GM21528 (cell line): ENCODE data around the gene AOC3.
"Not testable (repeated sequence)": the region's sequence is repeated elsewhere in the genome, so short reads cannot be mapped to it uniquely, and the experiment has no call there.

ENCODE experiments used
- ATAC-seq: cut with Tn5 transposase; IDR thresholded peaks from one replicate; pipeline ENCODE4 v1.9.1; 2021; ENCODE audit warnings: mild to moderate bottlenecking, moderate library complexity; ENCODE audit not compliant: unreplicated experiment, low FRiP score

The AOC3 gene

DNA sequence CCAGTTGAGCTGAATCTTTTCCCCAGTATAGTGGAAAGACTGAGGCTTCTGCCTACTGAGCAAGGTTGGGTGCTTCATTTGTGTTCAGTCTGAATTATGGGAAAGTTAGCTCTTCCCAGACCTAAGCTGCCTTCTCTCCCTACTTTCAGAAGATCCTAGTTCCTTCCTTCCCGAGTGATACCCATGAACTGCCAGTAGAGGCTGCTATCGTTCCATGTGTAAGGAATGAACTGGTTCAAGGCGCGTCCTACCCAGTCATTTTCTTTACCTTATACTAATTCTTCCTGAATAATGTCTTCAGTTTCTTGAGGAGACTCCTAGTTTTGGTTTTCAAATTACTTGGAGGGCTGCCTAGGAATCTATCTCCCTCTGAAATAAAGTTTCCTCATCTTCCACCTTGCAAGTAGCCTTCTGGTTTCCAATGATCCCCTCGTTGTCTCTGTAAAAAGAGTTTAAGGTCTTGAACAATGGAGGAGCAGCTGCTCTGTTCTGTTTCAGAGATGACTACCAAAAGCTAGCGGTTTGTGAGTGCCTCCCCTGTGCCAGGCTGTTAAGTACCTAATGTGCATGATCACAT lies 7.6 kb upstream of the AOC3 start:
- ATAC-seq: no peak

DNA sequence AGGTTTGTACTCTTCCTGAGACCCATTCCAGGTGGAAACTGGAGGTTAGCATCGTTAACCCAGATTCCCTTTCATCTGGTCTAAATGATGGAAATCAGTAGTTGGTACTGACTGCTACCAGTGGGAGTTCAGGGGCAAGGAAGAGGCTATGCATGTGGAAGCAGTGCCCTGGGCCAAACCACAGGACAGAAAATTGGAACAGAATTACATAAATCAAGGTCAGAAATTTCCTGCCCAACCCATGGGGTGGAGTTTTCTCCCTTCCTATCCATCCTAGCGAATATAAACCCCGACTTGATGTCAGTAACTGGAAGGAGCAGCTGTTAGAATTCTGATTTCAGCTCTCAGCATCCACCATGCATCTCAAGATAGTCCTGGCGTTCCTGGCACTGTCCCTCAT lies 6.7 kb upstream of the AOC3 start, which contains the start of gene AOC2:
Gene AOC2 (plus strand): TSS at position 310 of the 400 bp plus-strand sequence. CDS start 47 bp downstream, at position 357.
- no peak for ATAC-seq

DNA sequence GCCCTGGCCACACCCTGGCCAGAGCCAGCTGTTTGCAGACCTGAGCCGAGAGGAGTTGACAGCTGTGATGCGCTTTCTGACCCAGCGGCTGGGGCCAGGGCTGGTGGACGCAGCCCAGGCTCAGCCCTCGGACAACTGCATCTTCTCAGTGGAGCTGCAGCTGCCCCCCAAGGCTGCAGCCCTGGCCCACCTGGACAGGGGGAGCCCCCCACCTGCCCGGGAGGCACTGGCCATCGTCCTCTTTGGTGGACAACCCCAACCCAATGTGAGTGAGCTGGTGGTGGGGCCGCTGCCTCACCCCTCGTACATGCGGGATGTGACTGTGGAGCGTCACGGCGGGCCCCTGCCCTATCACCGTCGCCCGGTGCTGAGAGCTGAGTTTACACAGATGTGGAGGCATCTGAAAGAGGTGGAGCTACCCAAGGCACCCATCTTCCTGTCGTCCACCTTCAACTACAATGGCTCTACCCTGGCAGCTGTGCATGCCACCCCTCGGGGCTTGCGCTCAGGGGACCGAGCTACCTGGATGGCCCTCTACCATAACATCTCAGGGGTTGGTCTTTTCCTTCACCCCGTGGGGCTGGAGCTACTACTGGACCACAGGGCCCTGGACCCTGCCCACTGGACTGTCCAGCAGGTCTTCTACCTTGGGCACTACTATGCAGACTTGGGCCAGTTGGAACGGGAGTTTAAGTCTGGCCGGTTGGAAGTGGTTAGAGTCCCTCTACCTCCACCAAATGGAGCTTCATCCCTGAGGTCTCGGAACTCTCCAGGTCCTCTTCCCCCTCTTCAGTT lies 6.0 kb upstream of the AOC3 start:
- ATAC-seq: no peak

DNA sequence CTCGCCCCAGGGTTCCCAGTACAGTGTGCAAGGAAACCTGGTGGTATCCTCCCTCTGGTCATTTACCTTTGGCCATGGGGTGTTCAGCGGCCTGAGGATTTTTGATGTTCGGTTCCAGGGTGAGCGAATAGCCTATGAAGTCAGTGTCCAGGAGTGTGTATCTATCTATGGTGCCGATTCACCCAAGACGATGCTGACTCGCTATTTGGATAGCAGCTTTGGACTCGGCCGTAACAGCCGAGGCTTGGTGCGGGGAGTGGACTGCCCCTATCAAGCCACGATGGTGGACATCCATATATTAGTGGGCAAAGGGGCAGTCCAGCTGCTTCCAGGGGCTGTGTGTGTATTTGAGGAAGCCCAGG lies 5.5 kb upstream of the AOC3 start:
- ATAC-seq: no peak

DNA sequence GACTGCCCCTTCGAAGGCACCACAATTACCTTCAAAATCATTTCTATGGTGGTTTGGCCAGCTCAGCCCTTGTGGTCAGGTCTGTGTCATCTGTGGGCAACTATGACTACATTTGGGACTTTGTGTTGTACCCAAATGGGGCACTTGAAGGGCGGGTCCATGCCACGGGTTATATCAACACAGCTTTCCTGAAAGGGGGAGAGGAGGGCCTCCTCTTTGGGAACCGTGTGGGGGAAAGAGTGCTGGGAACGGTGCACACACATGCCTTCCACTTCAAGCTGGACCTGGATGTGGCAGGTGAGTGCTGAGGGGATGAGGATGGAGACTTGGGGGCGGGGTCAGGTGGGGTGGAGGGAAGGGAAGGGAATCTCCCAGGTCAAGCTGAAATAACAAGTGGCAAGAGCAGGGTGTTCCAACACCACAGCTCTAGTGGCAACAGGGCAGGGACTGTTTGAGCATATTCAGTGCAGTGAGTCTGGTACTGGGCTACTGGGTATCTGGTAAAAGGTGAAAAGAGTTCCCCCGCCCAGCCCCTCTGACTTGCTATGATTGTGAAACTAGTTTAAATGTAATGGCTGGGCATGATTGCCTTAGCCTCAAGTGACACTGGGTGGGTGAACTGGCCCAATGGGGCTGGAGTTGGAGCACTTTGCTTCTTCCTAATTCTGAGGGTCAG lies 4.9 kb upstream of the AOC3 start:
- no peak for ATAC-seq

DNA sequence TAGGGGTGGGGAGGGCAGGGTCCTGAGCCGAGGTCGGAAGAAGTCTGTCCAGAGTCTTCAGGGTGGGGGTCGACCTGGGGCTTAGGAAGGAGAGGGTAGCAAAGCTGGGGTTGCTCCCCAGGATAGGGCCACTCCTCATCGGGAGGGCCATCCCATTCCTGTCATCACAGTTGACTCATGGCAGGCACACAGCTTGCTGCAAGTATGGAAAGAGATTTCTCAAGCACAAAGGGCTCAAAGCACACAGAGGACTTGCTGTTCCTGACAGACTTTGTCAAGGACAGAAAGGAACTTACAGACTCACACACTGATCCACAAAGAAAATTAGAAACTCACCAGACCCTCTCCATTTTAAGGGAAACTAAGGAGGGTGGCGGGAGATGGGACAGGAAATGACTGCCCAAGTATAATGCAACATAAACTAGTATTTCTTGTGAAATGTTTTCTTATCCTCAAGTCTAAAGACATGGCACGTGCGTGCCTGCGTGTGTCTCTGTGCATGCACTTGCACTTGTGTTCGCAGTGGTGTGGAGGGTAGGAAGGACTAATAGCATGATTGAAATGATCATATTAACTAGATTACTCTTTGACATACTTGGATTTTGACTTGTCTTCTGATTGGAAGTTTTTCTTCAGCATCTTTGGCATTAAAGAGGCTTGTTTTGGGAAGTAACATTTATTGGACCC lies 4.3 kb upstream of the AOC3 start:
- no peak for ATAC-seq

DNA sequence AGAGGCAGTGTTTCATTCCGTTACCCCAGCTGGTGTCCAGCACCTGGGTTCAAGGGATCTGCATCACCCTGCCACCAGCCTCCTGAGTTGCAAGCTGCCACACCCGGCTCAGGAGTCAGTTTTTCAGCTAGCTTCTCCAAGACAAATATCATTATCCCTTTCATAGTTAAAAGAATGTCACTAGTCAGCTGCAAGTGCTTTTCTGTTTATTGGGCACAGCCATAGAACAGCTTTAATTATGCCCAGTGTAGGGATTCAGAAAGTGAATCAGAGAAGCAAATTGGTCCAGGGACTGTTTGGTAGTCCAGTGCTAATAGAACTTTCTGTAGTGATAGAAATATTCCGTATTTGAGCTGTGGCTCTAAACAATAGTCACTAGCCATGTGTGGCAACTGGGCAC lies 2.9 kb upstream of the AOC3 start:
- no peak for ATAC-seq

DNA sequence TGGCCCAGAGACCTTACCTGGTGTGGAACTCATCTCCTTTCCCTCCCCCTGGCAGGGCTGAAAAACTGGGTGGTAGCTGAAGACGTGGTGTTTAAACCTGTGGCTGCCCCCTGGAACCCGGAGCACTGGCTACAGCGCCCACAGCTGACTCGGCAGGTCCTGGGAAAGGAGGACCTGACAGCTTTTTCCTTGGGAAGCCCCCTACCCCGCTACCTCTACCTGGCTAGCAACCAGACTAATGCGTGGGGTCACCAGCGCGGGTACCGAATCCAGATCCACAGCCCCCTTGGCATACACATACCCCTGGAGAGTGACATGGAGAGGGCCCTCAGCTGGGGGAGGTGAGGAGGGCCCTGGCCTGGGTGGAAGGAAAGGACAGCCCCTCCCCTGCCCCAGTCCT lies 2.0 kb upstream of the AOC3 start:
- no peak for ATAC-seq

DNA sequence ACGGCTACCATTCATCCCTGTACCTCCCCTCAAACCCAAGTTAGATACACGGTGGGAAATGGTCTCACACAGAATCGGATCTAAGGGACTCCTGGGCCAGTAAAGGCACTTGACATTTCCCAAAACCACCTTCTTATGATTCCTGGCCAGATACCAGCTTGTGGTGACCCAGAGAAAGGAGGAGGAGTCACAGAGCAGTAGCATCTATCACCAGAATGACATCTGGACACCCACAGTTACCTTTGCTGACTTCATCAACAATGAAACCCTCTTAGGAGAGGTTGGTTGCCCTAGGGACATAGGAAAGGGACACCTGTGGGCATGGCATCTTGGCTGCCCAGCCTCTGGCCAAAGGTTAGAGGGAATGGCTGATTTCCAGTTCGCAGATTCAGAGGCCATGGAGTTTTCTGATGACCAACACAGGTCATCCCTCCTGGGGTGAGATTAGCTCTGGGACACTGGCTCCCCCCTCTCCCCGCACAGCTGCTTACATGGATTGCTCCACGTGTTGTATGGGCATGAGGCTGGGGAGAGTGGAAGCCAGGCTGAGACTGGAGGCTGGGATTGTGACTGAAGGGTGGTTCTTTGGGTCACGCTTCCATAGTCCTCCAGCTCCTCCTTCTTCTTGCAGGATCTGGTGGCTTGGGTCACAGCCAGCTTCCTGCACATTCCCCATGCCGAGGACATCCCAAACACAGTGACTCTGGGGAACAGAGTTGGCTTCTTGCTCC lies 1.4 kb upstream of the AOC3 start:
- no peak for ATAC-seq

DNA sequence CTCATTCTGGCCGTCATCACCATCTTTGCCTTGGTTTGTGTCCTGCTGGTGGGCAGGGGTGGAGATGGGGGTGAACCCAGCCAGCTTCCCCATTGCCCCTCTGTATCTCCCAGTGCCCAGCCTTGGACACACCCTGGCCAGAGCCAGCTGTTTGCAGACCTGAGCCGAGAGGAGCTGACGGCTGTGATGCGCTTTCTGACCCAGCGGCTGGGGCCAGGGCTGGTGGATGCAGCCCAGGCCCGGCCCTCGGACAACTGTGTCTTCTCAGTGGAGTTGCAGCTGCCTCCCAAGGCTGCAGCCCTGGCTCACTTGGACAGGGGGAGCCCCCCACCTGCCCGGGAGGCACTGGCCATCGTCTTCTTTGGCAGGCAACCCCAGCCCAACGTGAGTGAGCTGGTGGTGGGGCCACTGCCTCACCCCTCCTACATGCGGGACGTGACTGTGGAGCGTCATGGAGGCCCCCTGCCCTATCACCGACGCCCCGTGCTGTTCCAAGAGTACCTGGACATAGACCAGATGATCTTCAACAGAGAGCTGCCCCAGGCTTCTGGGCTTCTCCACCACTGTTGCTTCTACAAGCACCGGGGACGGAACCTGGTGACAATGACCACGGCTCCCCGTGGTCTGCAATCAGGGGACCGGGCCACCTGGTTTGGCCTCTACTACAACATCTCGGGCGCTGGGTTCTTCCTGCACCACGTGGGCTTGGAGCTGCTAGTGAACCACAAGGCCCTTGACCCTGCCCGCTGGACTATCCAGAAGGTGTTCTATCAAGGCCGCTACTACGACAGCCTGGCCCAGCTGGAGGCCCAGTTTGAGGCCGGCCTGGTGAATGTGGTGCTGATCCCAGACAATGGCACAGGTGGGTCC lies 607 bp downstream of the AOC3 start:
- not testable (repeated sequence) for ATAC-seq

DNA sequence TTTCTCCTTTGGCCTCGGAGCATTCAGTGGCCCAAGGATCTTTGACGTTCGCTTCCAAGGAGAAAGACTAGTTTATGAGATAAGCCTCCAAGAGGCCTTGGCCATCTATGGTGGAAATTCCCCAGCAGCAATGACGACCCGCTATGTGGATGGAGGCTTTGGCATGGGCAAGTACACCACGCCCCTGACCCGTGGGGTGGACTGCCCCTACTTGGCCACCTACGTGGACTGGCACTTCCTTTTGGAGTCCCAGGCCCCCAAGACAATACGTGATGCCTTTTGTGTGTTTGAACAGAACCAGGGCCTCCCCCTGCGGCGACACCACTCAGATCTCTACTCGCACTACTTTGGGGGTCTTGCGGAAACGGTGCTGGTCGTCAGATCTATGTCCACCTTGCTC lies 1.4 kb downstream of the AOC3 start:
- ATAC-seq: no peak

DNA sequence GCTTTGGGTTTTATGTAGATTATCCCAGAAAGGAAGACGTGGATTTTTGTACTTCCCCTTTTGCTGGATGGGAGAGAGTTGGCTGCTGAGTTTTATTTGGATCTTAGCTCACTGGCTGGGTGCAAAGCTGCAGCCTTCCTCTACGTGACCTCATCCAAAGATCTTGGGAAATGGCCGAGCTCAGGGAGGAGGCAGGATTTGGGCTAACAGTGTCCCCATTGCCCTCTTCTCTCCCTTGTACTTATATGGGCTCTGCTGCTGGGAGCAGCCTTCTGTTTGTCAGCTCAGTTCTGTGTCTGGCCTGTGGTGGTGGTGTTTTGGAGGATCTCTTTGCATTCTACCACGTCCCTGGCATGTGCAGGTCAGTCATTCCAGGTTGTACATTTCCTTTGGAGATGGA lies 2.0 kb downstream of the AOC3 start:
- ATAC-seq: no peak

DNA sequence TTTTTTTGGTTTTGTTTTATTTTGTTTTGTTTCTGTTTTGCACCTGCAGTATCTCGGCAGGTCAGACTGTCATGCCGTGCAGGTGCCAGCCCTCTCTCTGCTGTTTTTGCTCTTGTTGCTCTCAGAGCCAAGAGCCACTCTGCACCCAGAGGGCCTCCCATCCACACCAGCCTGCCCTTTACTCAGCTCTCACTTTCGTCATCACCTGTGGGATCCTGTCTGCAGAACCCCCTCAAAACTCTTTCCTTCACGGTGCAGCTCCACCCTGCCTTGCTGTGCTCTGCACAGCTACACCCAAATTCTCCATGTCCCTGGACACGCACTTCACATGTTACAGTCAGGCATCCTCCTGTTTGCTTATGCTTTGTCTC lies 2.6 kb downstream of the AOC3 start:
- ATAC-seq: no peak

DNA sequence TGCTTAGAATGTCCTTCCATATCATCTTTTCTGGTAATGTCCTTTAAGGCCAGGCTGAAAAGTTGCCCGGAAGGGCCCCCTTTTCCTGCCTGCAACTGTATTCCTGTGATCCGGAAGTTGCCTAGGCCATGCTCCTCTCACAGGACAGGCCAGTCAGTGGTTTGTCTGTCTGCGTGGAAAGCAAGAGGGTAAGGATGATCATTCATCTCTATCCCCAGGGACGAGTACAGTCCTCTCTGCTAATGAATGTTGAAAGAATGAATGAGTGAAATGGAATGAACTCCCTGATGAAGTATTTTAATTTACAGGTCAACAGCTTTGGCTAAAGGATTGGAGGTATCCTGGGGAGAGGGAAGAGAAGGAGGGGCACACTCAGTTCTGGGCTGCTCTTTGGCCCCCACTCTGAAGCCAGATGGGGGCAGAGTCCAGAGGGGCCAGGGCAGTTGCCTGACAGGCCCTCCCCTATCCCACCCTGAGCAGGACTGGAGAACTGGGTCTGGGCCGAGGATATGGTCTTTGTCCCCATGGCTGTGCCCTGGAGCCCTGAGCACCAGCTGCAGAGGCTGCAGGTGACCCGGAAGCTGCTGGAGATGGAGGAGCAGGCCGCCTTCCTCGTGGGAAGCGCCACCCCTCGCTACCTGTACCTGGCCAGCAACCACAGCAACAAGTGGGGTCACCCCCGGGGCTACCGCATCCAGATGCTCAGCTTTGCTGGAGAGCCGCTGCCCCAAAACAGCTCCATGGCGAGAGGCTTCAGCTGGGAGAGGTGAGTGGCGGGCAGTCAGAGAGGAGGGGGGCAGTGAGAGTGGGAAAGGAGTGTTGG lies 3.2 kb downstream of the AOC3 start:
- ATAC-seq: no peak

DNA sequence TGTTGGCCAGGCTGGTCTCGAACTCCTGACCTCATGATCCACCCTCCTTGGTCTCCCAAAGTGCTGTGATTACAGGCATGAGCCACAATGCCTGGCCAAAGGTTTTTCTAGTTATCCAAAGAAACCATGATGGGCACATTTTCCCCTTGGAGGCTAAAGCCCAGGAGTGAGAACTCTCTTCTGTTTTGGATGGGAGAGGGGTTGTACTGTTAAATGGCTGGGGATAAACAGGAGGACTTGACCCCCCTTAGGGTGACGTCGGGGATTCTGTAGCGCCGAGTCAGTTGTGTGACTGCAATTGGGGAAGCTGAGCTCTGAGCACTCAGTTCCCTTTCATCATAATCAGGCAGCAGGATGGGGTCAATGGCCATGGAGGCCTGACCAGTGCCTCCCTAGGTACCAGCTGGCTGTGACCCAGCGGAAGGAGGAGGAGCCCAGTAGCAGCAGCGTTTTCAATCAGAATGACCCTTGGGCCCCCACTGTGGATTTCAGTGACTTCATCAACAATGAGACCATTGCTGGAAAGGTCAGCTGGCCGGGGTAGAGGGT lies 4.1 kb downstream of the AOC3 start:
- no peak for ATAC-seq

DNA sequence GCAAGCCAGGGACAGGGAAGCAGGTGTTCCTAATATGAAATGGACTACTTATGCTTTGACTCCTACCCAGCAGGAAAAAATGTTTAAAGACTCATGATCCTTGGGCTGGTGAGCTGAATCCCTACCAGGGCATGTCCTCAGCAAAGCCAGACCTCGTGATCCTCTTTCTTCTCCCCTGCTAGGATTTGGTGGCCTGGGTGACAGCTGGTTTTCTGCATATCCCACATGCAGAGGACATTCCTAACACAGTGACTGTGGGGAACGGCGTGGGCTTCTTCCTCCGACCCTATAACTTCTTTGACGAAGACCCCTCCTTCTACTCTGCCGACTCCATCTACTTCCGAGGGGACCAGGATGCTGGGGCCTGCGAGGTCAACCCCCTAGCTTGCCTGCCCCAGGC lies 5.1 kb downstream of the AOC3 start:
- ATAC-seq: not testable (repeated sequence)

DNA sequence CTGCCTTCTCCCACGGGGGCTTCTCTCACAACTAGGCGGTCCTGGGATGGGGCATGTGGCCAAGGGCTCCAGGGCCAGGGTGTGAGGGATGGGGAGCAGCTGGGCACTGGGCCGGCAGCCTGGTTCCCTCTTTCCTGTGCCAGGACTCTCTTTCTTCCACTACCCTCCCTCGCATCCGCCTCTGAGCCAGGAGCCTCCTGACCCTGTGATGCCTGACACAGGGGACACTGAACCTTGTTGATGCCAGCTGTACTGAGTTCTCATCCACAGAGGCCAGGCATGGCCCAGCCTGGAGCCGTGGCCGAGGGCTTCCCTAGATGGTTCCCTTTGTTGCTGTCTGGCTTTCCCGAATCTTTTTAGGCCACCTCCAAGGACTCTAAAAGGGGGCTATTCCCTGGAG lies 5.5 kb downstream of the AOC3 start:
- not testable (repeated sequence) for ATAC-seq

DNA sequence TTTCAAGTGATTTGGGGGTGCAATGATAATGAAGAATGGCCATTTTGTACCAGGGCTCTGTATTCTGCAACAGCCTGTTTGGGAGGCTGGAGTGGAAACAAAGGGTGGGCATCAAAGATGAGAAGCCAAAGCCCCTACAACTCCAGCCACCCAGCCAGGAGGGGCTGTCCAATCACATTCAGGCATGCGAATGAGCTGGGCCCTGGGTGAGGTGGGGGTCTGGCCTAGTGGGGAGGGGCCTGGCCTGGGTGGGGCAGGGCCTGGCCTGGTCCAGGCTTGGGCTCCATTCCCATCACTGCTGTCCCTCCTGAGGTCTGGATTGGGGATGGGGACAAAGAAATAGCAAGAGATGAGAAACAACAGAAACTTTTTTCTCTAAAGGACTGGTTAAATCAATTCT lies 6.4 kb downstream of the AOC3 start:
- no peak for ATAC-seq
